Activated T-helper 1 cell treated with Interleukin-2 at 50 U/mL for 16 hours (primary cell): ENCODE results near the gene KIFBP.
"Not testable (repeated sequence)": the region's sequence is repeated elsewhere in the genome, so short reads cannot be mapped to it uniquely, and the experiment has no call there.

Experiments
- DNase-seq: peaks from one replicate; pipeline ENCODE4 v3.0.0-alpha.2; 2020; ENCODE audit warnings: low read depth

Gene KIFBP

DNA sequence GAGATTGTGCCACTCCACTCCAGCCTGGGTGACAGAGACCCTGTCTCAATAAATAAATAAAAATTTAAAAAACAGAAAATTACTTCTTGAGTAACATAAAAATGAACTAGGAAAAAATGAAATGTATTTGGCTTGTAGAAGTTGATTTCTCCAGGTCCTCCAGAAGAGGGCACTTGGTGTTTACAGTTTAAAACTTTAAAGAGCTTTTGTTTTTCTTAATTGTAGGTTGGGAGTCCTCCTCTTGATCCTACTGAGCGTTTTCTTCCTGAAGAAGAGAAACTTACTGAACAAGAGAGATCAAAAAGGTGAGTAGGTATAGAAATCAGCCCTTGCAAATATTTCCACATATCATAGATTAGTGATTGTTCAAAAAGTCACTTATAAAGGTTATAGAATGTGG, 16.2 kb downstream of the KIFBP start:
- DNase-seq: no peak

DNA sequence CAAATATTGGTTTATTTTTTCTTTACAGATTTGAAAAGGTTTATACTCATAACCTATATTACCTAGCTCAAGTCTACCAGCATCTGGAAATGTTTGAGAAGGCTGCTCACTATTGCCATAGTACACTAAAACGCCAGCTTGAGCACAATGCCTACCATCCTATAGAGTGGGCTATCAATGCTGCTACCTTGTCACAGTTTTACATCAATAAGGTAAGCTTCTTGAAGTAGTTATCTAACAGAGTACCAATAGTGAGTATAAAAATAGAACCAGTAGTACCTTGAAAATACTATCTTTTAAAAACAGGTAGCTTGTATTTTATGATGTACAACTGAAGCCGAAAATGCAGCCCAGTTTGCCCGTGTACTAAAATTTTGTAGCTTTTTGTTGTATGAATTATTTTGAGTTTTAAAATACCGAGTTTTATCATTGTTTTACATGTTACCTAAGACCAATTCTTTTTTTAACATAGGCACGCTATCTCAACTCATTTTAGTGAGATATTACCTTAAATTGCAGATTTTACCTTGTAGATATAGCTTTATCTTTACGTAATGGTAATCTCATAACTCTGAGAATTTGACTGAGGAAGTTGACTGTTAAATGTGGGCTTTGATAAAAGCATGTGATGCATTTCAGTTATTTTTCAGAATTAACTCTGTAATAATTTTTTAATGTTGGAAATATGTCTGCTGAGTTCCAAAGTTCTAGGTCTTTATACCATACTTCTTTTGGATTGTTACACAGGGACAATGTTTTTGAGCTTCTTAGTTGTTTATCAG, 17.3 kb downstream of the KIFBP start:
- no peak for DNase-seq

DNA sequence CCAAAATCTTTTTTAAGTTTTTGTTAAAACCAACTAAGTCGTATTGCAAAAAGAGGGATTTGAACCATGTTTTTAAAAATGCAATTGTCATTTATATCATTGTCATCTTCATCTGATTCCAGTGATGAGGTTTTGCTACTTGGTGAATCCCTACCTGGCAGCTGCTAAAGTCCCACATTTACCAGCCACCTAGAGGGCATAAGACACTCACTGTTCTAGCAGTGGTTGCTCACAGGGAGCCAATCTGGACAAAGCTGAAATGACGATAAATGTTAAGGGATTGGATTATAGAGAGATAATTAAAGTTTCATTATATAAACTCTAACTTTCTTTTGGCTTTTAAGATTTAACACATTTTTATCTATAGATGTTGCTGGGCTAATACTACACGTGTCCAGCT, 18.7 kb downstream of the KIFBP start:
- DNase-seq: no peak

DNA sequence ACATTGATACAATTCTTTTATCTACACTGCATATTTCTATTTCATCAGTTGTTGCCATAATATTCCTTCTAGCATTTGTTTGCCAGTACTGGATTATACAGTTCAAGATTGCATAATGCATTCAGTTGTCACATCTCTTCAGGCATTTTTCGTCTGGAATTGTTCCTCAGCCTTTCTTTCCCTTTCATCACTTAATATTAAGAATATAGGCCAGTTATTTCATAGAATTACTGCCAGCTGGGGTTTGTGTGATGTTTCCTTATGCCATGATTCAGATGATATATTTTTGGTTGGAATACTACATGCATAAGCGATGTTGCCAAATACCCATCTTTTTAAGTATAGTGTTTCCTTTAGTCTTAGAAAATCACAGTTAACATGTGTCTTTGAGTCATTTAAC, 20.8 kb downstream of the KIFBP start:
- no peak for DNase-seq

DNA sequence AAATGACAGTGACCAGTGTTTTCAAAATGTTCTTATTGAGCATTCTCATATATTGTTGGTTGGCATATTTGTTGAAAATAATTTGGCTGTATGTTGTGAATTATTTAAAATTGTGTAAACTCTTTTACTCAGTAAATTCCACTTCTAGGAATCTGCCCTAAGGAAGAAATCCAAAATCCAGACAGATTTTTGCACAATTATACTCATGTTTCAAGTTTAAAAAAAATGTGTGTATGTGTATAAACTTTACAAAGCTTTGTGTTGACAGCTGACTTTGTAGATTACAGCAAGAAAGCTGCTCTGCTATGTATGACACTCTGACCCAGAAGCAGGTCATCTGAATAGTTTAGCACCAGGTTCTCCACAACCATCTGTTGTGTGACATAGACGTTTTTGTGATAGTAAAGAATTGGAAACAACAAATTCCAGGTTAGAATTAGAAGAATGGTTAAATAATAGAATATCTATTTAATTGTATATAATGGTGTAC, 21.6 kb downstream of the KIFBP start:
- no peak for DNase-seq

DNA sequence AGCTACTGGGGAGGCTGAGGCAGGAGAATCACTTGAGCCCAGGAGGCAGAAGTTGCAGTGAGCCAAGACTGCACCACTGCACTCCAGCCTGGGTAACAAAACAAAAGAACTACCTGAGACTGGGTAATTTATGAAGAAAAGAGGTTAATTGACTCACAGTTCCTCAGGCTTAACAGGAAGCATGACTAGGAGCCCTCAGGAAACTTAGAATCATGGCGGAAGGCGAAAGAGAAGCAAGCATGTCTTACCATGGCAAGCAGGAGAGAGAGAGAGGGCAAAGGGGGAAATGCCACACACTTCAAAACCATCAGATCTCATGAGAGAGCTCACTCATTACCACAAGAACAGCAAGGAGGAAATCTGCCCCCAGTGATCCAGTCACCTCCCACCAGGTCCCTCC, 24.2 kb downstream of the KIFBP start:
- not testable (repeated sequence) for DNase-seq

DNA sequence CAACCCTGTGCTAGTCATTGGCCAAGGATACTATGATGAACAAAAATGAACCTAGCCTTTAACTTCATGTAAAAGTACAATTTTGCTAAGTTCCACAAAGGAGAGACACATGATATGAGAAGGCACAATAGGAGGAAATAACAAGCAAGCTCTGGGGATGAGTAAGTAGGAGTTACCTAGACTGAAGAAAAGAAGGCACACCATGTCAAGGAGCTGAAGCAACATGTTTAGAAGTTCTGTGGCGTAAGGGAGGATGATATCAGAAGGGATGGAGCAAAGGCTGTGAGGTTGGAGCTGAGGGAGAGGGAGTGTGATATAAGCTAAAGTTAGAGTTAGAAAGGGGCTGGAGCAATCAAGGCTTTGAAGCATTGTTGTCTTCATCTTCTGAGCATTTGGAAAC, 25.6 kb downstream of the KIFBP start:
- no peak for DNase-seq

DNA sequence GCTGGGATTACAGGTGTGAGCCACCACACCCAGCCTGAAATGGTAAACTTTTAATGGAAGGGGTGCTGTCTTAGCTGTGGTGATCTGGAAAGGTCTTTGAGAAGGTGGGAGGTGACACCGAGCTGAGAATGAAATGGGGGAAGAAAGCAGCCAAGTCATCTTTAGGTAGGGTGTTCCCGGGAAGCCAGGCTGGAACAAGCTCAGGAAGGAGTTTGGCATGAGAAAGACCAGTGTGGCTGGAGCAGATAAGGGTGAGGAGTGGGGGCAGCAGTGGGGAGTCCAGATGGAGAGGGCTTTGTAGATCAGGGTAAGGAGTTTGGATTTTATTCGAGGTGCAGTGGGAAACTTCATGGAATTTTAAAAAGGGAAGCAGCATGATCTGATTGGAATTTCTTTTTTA, 30.0 kb downstream of the KIFBP start:
- no peak for DNase-seq

DNA sequence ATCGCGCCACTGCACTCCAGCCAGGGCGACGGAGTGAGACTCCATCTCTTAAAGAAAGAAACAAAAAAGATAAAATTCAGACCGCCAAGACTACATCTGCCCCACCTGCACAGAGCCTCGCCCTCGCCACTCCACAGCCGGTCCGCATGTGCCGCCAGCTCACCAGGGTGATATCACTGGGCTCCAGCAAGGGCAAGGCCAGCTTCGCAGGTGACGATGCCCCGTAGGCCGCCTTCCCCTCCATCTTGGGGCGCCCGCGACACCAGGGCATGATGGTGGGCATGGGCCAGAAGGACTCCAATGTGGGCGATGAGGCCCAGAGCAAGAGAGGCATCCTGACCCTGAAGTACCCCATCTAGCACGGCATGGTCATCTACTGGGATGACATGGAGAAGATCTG, 34.0 kb downstream of the KIFBP start:
- no peak for DNase-seq

DNA sequence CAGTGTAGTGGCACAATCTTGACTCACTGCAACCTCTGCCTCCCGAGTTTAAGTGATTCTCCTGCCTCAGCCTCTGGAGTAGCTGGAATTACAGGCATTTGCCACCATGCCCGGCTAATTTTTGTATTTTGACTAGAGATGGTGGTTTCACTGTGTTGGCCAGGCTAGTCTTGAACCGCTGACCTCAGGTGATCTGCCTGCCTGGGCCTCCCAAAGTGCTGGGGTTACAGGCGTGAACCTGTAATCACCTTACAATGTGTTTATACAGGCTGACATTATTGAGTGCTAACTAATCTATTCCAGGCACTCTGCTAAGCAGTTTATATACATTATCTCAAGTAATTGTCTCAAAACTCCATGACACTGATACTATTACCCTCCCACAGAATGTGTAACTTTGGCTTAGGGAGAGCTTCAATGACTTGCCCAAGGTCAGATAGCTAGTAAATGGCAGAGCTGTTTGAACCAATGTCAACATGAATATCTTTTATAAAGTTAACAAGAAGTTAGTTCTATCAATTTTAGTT, 36.8 kb downstream of the KIFBP start:
- no peak for DNase-seq

DNA sequence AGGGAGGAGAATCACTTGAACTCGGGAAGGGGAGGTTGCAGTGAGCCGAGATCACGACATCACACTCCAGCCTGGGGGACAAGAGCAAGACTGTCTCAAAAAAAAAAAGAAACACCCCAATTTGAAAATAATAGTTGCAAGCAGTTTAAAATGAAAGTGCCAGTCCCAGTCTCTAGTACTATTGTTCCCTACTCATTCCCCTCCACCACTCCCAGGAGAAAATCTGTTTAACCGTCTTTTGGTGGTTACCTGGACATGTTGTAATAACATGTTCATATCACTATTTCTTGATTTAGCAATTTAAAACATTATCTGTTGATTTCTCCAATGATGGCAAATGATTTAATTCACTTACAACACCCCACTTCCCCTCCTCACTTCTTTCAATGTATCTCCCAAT, 44.7 kb downstream of the KIFBP start:
- no peak for DNase-seq

DNA sequence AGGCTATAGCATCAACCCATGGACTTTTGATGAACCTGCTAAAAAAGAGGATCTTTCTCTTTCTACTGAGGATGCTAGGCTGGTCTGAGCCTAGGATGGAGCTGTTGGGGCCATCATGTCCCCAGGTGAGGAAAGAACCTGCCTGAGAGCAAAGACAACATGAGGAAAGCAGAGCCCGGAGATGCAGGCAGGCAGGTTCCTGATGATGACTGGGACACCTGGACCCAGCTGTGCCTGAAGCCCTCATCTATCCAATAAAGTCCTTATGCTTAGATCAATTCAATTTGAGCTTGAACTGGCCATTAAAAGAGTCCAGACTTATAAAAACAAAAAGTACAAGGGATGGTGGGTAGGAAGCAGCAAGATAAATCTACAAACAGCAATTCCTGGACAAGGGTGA, 48.9 kb downstream of the KIFBP start:
- no peak for DNase-seq

DNA sequence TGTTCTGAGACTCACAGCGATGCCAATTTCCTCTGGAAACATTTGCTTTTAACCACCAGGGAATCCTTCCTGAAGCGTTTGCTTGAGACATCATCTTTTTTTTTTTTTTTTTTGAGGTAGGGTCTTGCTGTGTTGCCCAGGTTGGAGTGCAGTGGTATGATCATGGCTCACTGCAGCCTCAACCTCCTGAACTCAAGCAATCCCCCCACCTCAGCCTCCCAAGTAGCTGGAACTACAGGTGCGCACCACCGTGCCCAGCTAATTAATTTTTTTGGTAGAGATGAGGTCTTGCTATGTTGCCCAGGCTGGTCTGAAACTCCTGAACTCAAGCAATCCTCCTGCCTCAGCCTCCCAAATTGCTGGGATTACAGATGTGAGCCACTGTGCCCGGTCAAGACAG, 52.3 kb downstream of the KIFBP start:
- DNase-seq: not testable (repeated sequence)

DNA sequence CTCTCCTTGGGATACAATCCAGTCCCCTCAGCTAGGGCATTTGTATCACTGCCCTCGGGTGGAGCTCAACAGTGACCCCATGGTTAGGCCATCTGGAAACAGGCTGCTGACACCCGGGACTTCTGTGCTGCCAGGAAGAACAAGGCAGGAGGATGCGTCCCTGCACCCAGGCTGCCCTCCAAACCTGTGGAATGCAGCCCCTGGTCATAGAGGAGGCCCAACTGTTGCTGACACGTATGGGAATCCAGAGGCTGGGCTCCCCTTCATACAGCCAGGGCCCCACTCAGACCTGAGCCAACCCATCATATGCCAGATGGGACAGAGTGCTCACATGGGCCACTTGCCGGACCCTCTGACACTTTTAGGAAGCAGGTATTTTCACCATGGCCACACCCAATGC, 53.8 kb downstream of the KIFBP start:
- no peak for DNase-seq

DNA sequence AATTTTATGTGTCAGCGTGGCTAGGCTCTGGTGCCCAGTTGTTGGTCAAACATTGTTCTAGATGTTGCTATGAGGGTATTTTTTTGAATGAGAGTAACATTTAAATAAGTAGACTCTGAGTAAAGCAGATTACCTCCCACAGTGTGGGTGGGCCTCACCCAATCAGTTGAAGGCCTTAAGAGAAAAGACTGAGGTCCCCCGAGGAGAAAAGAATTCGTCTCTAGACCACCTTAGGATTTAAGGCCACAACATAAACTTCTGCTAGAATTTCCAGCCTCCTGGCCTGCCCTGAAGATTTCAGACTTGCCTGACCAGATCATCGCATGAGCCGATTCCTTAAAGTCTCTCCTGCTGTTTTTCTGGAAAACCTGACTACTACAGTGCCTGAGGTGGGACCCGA, 54.2 kb downstream of the KIFBP start:
- DNase-seq: no peak

DNA sequence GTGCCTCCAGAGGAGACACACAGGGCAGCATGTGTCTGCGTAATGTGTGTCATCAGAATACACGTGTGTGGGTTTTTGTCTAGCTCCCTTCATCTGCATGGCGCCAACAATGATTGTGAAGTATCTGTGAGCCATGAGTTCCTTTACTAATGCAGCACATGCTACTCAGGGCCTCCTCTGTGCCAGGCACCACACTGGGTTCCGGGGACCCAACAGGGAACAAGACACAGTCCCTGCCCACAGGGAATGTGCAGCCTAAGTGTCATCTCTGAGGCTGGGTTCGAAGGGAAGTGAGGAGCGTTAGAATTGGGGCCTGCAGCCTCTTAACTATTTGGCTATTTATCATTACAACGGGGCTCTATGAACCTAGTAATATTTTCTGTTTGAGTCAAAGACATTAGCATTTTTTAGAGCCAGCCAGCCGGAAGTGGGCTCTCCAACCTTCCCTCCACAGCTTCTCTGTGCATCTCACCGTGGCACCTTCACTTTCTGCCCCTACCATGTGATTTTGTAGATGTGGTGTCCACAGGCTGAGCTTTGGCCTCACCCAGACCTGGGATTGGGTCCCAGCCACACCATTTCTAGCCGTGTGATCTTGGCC, 55.4 kb downstream of the KIFBP start:
- DNase-seq: no peak

DNA sequence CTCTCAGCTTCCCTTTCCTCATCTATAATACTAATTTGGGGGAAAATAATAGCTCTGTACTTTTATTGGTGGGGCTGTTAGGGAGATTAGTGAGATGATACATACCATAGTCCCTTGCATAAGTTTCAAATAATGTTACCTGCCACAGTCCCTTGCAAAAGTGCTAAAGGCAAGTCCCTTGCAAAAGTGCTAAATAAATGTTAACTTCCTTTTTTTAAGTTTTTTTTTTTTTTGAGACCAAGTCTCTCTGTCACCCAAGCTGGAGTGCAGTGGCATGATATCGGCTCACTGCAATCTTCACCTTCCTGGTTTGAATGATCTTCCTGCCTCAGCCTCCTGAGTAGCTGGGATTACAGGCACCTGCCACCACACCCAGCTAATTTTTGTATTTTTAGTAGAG, 55.9 kb downstream of the KIFBP start:
- no peak for DNase-seq

DNA sequence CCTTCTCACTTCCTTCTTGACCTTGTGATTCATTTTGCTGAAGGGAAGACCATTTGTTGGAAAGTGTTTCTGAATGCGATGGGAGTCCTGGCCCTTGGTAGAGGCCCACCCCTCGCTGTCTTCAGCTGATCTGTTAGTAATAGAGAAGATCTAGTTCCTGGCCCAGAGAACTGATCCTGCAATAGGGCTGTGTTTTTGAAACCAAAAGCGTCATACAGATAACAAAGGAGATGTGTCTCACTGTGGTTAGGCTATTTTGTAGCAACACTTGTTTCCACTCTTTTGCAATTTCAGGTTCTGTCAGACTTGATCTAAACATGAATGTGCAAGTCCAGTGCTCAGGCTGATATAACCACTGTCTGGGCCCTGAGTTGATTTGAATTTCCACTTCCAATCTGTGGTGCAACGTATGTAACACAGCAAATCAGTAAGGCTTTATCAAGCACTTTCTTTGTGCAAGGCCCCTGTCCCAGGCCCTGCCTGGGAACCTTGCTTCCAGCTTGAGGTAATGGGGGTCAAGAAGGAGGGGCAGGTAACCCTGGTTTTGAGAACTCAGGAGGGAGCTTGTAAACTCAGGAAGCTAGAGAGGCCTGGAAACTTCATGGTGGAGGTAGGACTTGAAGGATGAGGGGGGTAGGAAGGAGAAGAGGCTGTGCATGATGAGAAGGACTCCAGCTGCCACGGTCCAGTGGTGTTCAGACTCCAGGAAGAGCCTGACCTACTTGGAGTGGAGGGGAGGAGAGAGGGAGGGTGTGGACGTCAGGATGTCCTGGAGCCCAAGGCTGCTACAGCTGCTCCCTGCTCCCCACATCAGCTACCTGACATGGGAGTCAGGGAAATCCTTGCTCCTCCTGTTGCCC, 57.1 kb downstream of the KIFBP start:
- DNase-seq: no peak

DNA sequence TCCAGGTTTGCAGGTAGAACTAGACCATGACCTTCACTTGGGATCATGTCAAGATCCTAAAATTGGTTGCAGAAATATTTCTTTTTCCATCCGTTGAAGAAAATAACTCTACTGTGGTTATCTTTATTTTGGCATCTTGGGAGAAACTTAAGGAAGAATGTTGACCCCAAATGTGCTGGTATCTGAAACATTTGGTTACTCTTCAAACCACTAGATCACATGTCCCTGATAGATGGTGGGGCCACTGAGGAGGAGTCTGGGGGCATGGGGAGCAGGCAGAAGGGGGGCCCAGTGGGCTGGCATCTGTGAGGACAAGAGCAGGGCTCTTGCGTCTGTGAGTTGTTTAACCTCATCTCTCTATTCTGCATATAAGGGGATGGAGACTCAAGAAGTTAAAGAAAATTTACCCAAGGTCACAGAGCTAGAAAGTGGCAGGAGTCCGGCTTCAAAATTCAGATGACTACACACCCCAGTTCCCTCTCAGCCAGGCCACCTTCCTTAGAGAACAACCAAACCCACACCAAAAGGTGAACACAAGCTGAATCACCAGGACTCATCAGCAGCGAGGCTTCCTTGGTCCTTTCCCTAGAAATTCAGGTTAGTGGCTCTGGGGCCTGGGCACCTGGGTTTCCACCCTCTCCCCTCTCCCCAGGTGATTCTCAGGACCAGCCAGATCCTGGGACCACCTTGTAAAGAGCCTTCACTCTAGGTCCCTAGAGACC, 58.7 kb downstream of the KIFBP start:
- DNase-seq: no peak

DNA sequence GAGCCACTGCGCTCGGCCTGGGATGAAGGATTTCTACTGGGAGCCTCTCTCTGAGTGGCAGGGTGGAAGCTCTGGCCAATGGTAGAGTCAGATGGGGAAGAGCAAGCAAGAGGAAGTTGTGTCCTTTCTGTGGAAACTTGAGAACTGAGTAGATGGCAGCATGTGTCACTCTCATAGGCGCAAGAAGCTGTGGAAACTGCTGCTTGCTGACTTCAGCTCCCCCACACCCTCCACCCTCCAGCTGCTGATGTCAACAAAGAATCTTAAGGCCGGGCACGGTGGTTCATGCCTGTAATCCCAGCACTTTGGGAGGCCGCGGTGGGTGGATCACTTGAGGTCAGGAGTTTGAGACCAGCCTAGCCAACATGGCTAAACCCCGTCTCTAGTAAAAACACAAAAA, 59.5 kb downstream of the KIFBP start:
- DNase-seq: no peak

DNA sequence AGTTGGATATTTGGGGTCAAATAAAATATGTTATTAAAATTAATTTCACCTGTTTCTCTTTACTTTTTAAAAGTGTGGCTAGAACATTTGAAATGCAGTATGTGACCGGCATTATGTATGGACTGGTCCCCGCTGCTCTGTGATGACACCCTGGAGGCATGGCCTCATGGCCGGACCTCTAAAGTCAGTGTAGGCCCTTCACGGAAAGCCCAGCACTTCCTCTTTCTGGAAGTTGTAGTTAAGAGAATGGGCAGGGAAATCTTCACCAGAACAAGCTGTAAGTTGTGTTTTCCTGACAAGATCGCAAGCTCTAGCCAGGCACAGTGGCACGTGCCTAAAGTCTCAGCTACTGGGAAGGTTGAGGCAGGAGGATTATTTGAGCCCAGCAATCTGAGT, 61.0 kb downstream of the KIFBP start:
- no peak for DNase-seq

DNA sequence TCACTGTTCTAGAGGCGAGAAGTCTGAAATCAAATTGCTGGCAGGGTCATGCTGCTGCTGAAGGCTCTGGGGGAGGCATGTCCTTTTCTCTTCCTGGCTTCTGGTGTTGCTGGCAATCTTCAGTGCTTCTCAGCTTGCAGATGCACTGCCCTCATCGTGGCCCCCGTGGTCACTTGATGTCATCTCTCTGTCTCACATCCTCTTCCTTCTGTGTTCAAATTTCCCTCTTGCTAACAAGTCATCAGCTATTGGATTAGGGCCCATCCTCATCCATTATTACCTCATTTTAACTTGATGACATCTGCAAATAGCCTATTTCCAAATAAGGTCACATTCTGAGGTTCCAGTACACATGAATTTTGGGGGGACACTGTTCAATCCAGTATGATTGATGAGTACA, 62.7 kb downstream of the KIFBP start:
- no peak for DNase-seq
